CD14-positive monocyte (primary cell): ENCODE results near the gene OR11G2. TPM values are rescaled to one million over a fixed set of nuclear protein-coding genes. Genes with fewer than 3 reads are reported as not detected.

Source experiments
- DNase-seq, 3 donors: peaks; one replicate each; pipeline ENCODE4 v3.0.0-alpha.2; 2011 to 2022
- H2AFZ ChIP-seq: 2 replicates; pipeline ENCODE4 v1.6.0; 2012; ENCODE audit warnings: mild to moderate bottlenecking, low read depth, low read length, inconsistent platforms; ENCODE audit not compliant: insufficient read depth, poor library complexity, severe bottlenecking
- H3K27ac ChIP-seq, 2 donors: 1 replicate in 1 of 2; 2 replicates in 1 of 2; pipeline ENCODE4 v1.5.1; 2012 to 2013; ENCODE audit warnings: low read length in 2 of 2, control low read depth in 1 of 2, inconsistent platforms in 1 of 2, low read depth in 1 of 2, mild to moderate bottlenecking in 1 of 2
- H3K27me3 ChIP-seq, 2 donors: one replicate each; pipeline versions ENCODE4 v1.6.0 to v1.6.1; 2011 to 2013; ENCODE audit warnings: low read length in 2 of 2; ENCODE audit not compliant: control insufficient read depth in 2 of 2, insufficient read depth in 2 of 2
- H3K36me3 ChIP-seq, 2 donors: replicated peaks in 1 of 2; 1 replicate in 1 of 2; 2 replicates in 1 of 2; pipeline versions ENCODE4 v1.5.1 to v1.6.1; 2012 to 2013; ENCODE audit warnings: low read length in 2 of 2, control low read depth in 1 of 2, inconsistent platforms in 1 of 2, mild to moderate bottlenecking in 1 of 2; ENCODE audit not compliant: insufficient read depth in 2 of 2, control insufficient read depth in 1 of 2
- H3K4me1 ChIP-seq, 2 donors: 1 replicate in 1 of 2; 2 replicates in 1 of 2; pipeline versions ENCODE4 v1.5.1 to v1.6.1; 2012 to 2013; ENCODE audit warnings: low read length in 2 of 2, control low read depth in 1 of 2, inconsistent platforms in 1 of 2, mild to moderate bottlenecking in 1 of 2, moderate library complexity in 1 of 2; ENCODE audit not compliant: insufficient read depth in 2 of 2, control insufficient read depth in 1 of 2
- H3K4me2 ChIP-seq: replicated peaks from 2 replicates; pipeline ENCODE3; 2012; ENCODE audit warnings: low read length, moderate library complexity, mild to moderate bottlenecking; ENCODE audit not compliant: poor library complexity, severe bottlenecking; ENCODE audit errors: extremely low read depth
- H3K4me3 ChIP-seq, 3 experiments: fragments of 200-600 bp in 1 of 3; sonication (generic) in 1 of 3; replicated peaks in 1 of 3; 1 replicate in 2 of 3; 2 replicates in 1 of 3; pipeline ENCODE4 v1.5.1; 2011 to 2013; ENCODE audit warnings: low read length in 3 of 3, mild to moderate bottlenecking in 3 of 3, control low read depth in 2 of 3, low read depth in 2 of 3, inconsistent platforms in 1 of 3, moderate library complexity in 1 of 3
- H3K79me2 ChIP-seq: 2 replicates; pipeline ENCODE4 v1.6.0; 2012; ENCODE audit warnings: mild to moderate bottlenecking, control low read depth, inconsistent platforms, low read length, moderate library complexity; ENCODE audit not compliant: insufficient read depth
- H3K9ac ChIP-seq: 2 replicates; pipeline ENCODE4 v1.6.0; 2017; ENCODE audit warnings: low read length, mild to moderate bottlenecking; ENCODE audit not compliant: insufficient read depth, poor library complexity, severe bottlenecking
- H3K9me3 ChIP-seq, 2 donors: replicated peaks in 1 of 2; 1 replicate in 1 of 2; 2 replicates in 1 of 2; pipeline versions ENCODE4 v1.5.1 to v1.6.1; 2012 to 2013; ENCODE audit warnings: low read length in 2 of 2, control low read depth in 1 of 2; ENCODE audit not compliant: control insufficient read depth in 1 of 2, insufficient read depth in 1 of 2
- H4K20me1 ChIP-seq: 2 replicates; pipeline ENCODE4 v1.6.0; 2012; ENCODE audit warnings: mild to moderate bottlenecking, low read length, control low read depth, moderate library complexity; ENCODE audit not compliant: insufficient read depth
- H3K27ac Mint-ChIP-seq, 7 donors: one replicate each; pipeline ENCODE4 v1.8.0; 2020; ENCODE audit warnings: mild to moderate bottlenecking in 7 of 7, mixed read lengths in 7 of 7, moderate library complexity in 6 of 7, inconsistent platforms in 2 of 7
- H3K27me3 Mint-ChIP-seq, 3 donors: one replicate each; pipeline ENCODE4 v1.8.0; 2021 to 2022; ENCODE audit warnings: low read depth in 3 of 3, mild to moderate bottlenecking in 3 of 3, mixed read lengths in 3 of 3, moderate library complexity in 3 of 3, inconsistent platforms in 1 of 3
- H3K36me3 Mint-ChIP-seq, 2 donors: one replicate each; pipeline ENCODE4 v1.8.0; 2020; ENCODE audit warnings: mixed read lengths in 2 of 2, inconsistent platforms in 1 of 2, mild to moderate bottlenecking in 1 of 2
- H3K4me1 Mint-ChIP-seq: one replicate; pipeline ENCODE4 v1.8.0; 2020; ENCODE audit warnings: mild to moderate bottlenecking, mixed read lengths
- H3K4me3 Mint-ChIP-seq, 2 donors: one replicate each; pipeline ENCODE4 v1.8.0; 2020; ENCODE audit warnings: mild to moderate bottlenecking in 2 of 2, mixed read lengths in 2 of 2, moderate library complexity in 1 of 2
- H3K9me3 Mint-ChIP-seq, 7 donors: one replicate each; pipeline ENCODE4 v1.8.0; 2020 to 2022; ENCODE audit warnings: mixed read lengths in 7 of 7, mild to moderate bottlenecking in 6 of 7, moderate library complexity in 6 of 7, inconsistent platforms in 2 of 7
- WGBS: methylation state at CpG from one replicate; pipeline ENCODE4 v1.1.5; 2013; ENCODE audit warnings: missing lambda C conversion rate; ENCODE audit not compliant: insufficient coverage; 5-methylcytosine and 5-hydroxymethylcytosine counted together
- intact Hi-C, 2 donors: fragments of 100-400 bp; cut with micrococcal nuclease; formaldehyde crosslinking; loops; one replicate each; pipeline versions ENCODE4 v1.15.0 to v1.15.1; 2023
- polyA minus RNA-seq: library from RNA; depleted of rRNA, polyadenylated mRNA; stranded (reverse); fragments of >200 nt; gene quantifications from 2 replicates; pipeline ENCODE4 v1.2.3, GENCODE V29; 2012
- polyA plus RNA-seq, 3 donors: library from polyadenylated mRNA; depleted of rRNA in 1 of 3; unstranded in 2 of 3; stranded (reverse) in 1 of 3; fragments of 300-500 nt in 2 of 3; fragments of >200 nt in 1 of 3; fragmentation: Illumina TruSeq in 2 of 3; gene quantifications; 1 replicate in 2 of 3; 2 replicates in 1 of 3; pipeline ENCODE4 v1.2.3, GENCODE V29; 2012 to 2021
- total RNA-seq, 12 experiments: library from RNA in 1 of 12; stranded (reverse) in 1 of 12; fragments of 120-200 nt in 1 of 12; gene quantifications; one replicate each; pipeline ENCODE4 v1.2.4 and lab custom pipeline; 2013 to 2026; ENCODE audit warnings: mixed read lengths in 6 of 12, inconsistent platforms in 1 of 12
- TF ChIP-seq, protein P1 (sequence below): fragments of 200-600 bp; IDR thresholded peaks from one replicate; pipeline ENCODE4 v1.8.0; 2022; ENCODE audit warnings: antibody characterized with exemption, mild to moderate bottlenecking

Gene OR11G2
- not detected for total RNA-seq (2013)
- polyA plus RNA-seq (not detected), polyA minus RNA-seq (not detected in 2 replicates), total RNA-seq (lab: John Stamatoyannopoulos, UW) (0 to 1.0 (median 0) reads per million in 11 experiments)

GRCh38 chr14:20190596-20190995 lies at the start of gene OR11G2:
TSS of gene OR11G2 (plus strand) at chr14:20190896. CDS start at chr14:20197438, 6,542 bp downstream.
- peaks cover 0 to 9% (median 0%) of the 10 kb centered on the region in 7 donors for H3K9me3 Mint-ChIP-seq
- no peaks in the 10 kb centered on the region for H3K36me3 Mint-ChIP-seq
- no peak within 1 kb of the TSS for H3K4me2 ChIP-seq
- H3K79me2 ChIP-seq = no peaks in the 10 kb centered on the region
- no peak for DNase-seq
- no peaks in the 10 kb centered on the region for H3K27me3 ChIP-seq
- no peak within 1 kb of the TSS for H3K4me3 Mint-ChIP-seq
- no peaks in the 10 kb centered on the region for H3K36me3 ChIP-seq
- H2AFZ ChIP-seq = no peak within 1 kb of the TSS
- no peaks in the 10 kb centered on the region for H3K9me3 ChIP-seq
- WGBS = no CpG with 5 or more reads among the region's 1 CpG
- H3K27ac ChIP-seq = no peak within 1 kb of the TSS
- H4K20me1 ChIP-seq = no peaks in the 10 kb centered on the region
- no peak within 1 kb of the TSS for H3K4me3 ChIP-seq
- no peak within 1 kb of the TSS for H3K27ac Mint-ChIP-seq
- H3K4me1 ChIP-seq = no peaks in the 10 kb centered on the region
- peaks cover 3% of the 10 kb centered on the region for H3K4me1 Mint-ChIP-seq
- intact Hi-C loops = no loop called here
- peaks cover under 1 to 15% (median 5%) of the 10 kb centered on the region in 3 donors for H3K27me3 Mint-ChIP-seq
- TF ChIP-seq, protein P1, sequence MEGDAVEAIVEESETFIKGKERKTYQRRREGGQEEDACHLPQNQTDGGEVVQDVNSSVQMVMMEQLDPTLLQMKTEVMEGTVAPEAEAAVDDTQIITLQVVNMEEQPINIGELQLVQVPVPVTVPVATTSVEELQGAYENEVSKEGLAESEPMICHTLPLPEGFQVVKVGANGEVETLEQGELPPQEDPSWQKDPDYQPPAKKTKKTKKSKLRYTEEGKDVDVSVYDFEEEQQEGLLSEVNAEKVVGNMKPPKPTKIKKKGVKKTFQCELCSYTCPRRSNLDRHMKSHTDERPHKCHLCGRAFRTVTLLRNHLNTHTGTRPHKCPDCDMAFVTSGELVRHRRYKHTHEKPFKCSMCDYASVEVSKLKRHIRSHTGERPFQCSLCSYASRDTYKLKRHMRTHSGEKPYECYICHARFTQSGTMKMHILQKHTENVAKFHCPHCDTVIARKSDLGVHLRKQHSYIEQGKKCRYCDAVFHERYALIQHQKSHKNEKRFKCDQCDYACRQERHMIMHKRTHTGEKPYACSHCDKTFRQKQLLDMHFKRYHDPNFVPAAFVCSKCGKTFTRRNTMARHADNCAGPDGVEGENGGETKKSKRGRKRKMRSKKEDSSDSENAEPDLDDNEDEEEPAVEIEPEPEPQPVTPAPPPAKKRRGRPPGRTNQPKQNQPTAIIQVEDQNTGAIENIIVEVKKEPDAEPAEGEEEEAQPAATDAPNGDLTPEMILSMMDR = no peak
- no peak within 1 kb of the TSS for H3K9ac ChIP-seq

DNA sequence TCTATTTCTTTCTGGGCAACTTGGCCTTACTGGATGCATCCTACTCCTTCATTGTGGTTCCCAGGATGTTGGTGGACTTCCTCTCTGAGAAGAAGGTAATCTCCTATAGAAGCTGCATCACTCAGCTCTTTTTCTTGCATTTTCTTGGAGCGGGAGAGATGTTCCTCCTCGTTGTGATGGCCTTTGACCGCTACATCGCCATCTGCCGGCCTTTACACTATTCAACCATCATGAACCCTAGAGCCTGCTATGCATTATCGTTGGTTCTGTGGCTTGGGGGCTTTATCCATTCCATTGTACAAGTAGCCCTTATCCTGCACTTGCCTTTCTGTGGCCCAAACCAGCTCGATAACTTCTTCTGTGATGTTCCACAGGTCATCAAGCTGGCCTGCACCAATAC lies 46.8 kb upstream of the OR11G2 start:
- peaks cover 0 to 3% (median 0%) of the 10 kb centered on the region in 7 donors for H3K9me3 Mint-ChIP-seq
- no peaks in the 10 kb centered on the region for H3K4me1 ChIP-seq
- no peaks in the 10 kb centered on the region for H3K36me3 ChIP-seq
- peaks cover 3% of the 10 kb centered on the region for H3K4me1 Mint-ChIP-seq
- H3K9ac ChIP-seq = no peak overlapping the region
- TF ChIP-seq, protein P1 = no peak
- H3K4me2 ChIP-seq = no peak overlapping the region
- no peaks in the 10 kb centered on the region for H3K27me3 ChIP-seq
- WGBS = 70% methylated on average over 4 of the region's 7 CpGs
- no peak for DNase-seq
- H2AFZ ChIP-seq = no peak overlapping the region
- H4K20me1 ChIP-seq = no peaks in the 10 kb centered on the region
- intact Hi-C loops = no loop called here
- H3K27me3 Mint-ChIP-seq = peaks cover 4 to 13% (median 7%) of the 10 kb centered on the region in 3 donors
- no peaks in the 10 kb centered on the region for H3K9me3 ChIP-seq
- no peak overlapping the region for H3K27ac Mint-ChIP-seq
- H3K4me3 ChIP-seq = no peak overlapping the region
- no peaks in the 10 kb centered on the region for H3K36me3 Mint-ChIP-seq
- H3K79me2 ChIP-seq = no peaks in the 10 kb centered on the region
- H3K4me3 Mint-ChIP-seq = no peak overlapping the region
- H3K27ac ChIP-seq = no peak overlapping the region
